Adrenal gland (tissue), 12 donors: ENCODE results near the gene DCLK2. TPM values are rescaled to one million over a fixed set of nuclear protein-coding genes. Genes with fewer than 3 reads are reported as not detected.

Source experiments
- DNase-seq, 7 donors: peaks; one replicate each; pipeline ENCODE4 v3.0.0-alpha.2; 2019 to 2020
- H3K27ac ChIP-seq, 5 donors: fragments of 200-600 bp; sonication (generic) in 4 of 5; 1 replicate in 3 of 5; 2 replicates in 2 of 5; pipeline versions ENCODE4 v1.5.1 to v1.8.0; 2016 to 2020; ENCODE audit warnings: mild to moderate bottlenecking in 1 of 5
- H3K27me3 ChIP-seq: fragments of 200-600 bp; 2 replicates; pipeline ENCODE4 v1.8.0; 2021
- H3K36me3 ChIP-seq, 2 donors: fragments of 200-600 bp; replicated peaks in 1 of 2; 1 replicate in 1 of 2; 2 replicates in 1 of 2; pipeline versions ENCODE4 v1.5.1 to v1.8.0; 2018 to 2022
- H3K4me1 ChIP-seq, 2 donors: fragments of 200-600 bp; replicated peaks in 1 of 2; 1 replicate in 1 of 2; 2 replicates in 1 of 2; pipeline versions ENCODE4 v1.5.1 to v1.8.0; 2018 to 2021
- H3K4me3 ChIP-seq, 4 donors: fragments of 200-600 bp; sonication (generic) in 3 of 4; one replicate each; pipeline ENCODE4 v1.5.1; 2016 to 2018
- H3K9me3 ChIP-seq, 3 donors: fragments of 200-600 bp; sonication (generic) in 1 of 3; replicated peaks in 1 of 3; 1 replicate in 2 of 3; 2 replicates in 1 of 3; pipeline versions ENCODE4 v1.5.1 to v1.8.0; 2016 to 2021
- POLR2A ChIP-seq, 2 donors: fragments of 450-650 bp; IDR thresholded peaks; one replicate each; pipeline ENCODE4 v1.6.1; 2017; ENCODE audit warnings: antibody characterized with exemption in 2 of 2, mild to moderate bottlenecking in 2 of 2, moderate library complexity in 1 of 2
- WGBS, 4 donors: extraction: QIAGEN DNeasy Blood & Tissue Kit in 2 of 4; methylation state at CpG; one replicate each; pipeline versions ENCODE4 v1.1.5 to v1.1.7; 2013 to 2017; 5-methylcytosine and 5-hydroxymethylcytosine counted together
- intact Hi-C, 2 donors: fragments of 100-400 bp; cut with DNase I; formaldehyde crosslinking; loops; one replicate each; pipeline versions ENCODE4 v1.14.1 to v1.15.0; 2022 to 2023
- polyA plus RNA-seq, 3 donors: library from polyadenylated mRNA; stranded (reverse); fragments of 200-250 nt in 2 of 3; fragments of 350-450 nt in 1 of 3; fragmentation: Illumina TruSeq in 1 of 3; extraction: RNeasy Lipid Tissue Mini Kit (QIAGEN cat#74804) in 1 of 3; gene quantifications; one replicate each; pipeline ENCODE4 v1.2.3, GENCODE V29; 2013 to 2014
- total RNA-seq, 9 donors: library from RNA; depleted of rRNA in 4 of 9; stranded (reverse); fragments of >200 nt in 4 of 9; fragments of 120-200 nt in 1 of 9; fragmentation: NEBNext Ultra II Directional in 1 of 9; extraction: Animal tissue kit (Norgen Biotek cat#: 25700) in 1 of 9; gene quantifications; one replicate each; pipeline versions ENCODE4 v1.1.0 to v1.2.4, GENCODE V29; 2013 to 2023
- TF ChIP-seq, protein P1 (sequence below), 6 experiments: fragments of 450-650 bp in 4 of 6; fragments of 200-600 bp in 2 of 6; sonication (generic) in 1 of 6; IDR thresholded peaks; 1 replicate in 5 of 6; 2 replicates in 1 of 6; pipeline versions ENCODE4 v1.5.1 to v1.8.0; 2016 to 2021; ENCODE audit warnings: antibody characterized with exemption in 6 of 6, mild to moderate bottlenecking in 2 of 6, moderate library complexity in 1 of 6
- donor health status: healthy with polysubstance abuse.
- donor health status: Bipolar disorder and iron deficiency.
- donor health status: DM: yes; HTN: yes; CAD: no.
- donor health status: DM: no; HTN: no; CAD: no.
- donor health status: DM: no; HTN: no; CAD: no.
- donor health status: DM: yes; HTN: yes; CAD: no.

DCLK2 gene
- total and polyA plus RNA-seq, 12 donors: 2.9 to 11.4 (median 6.3) TPM

DNA sequence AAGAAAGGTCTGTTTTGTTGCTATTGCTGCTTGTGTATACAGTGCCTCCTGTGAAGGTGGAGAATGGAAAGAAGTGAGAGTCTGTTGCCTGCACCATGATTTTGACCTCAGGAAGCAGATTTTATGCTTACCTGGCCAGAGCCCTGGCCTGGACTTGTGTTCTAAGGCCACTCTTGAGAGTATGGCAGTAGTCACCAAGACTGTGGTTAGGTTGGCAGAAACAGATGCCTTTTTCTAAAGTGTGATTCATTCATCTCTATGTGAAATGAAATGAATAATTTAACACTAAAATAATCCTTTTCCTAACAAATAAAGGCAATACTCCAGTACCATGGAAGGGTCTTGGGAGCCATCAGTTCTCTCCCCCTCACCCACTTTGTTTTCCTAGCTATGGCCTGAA, 161.8 kb downstream of the DCLK2 start:
- TF ChIP-seq POLR2A (IDR thresholded peaks at IDR 0.05): no peak
- TF ChIP-seq, protein P1, sequence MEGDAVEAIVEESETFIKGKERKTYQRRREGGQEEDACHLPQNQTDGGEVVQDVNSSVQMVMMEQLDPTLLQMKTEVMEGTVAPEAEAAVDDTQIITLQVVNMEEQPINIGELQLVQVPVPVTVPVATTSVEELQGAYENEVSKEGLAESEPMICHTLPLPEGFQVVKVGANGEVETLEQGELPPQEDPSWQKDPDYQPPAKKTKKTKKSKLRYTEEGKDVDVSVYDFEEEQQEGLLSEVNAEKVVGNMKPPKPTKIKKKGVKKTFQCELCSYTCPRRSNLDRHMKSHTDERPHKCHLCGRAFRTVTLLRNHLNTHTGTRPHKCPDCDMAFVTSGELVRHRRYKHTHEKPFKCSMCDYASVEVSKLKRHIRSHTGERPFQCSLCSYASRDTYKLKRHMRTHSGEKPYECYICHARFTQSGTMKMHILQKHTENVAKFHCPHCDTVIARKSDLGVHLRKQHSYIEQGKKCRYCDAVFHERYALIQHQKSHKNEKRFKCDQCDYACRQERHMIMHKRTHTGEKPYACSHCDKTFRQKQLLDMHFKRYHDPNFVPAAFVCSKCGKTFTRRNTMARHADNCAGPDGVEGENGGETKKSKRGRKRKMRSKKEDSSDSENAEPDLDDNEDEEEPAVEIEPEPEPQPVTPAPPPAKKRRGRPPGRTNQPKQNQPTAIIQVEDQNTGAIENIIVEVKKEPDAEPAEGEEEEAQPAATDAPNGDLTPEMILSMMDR (IDR thresholded peaks at IDR 0.05): no peak
- intact Hi-C loops: loop anchor here (10.0 kb wide), 2 partner anchors 235 to 245 kb away; no protein-coding TSS in a partner anchor
- no peak overlapping the region for H3K4me3 ChIP-seq
- peaks cover 4 to 17% of the 10 kb centered on the region in 2 donors for H3K4me1 ChIP-seq
- H3K36me3 ChIP-seq: no peaks in the 10 kb centered on the region
- no peaks in the 10 kb centered on the region for H3K27me3 ChIP-seq
- H3K27ac ChIP-seq: no peak overlapping the region
- no peak for DNase-seq
- H3K9me3 ChIP-seq: no peaks in the 10 kb centered on the region

DNA sequence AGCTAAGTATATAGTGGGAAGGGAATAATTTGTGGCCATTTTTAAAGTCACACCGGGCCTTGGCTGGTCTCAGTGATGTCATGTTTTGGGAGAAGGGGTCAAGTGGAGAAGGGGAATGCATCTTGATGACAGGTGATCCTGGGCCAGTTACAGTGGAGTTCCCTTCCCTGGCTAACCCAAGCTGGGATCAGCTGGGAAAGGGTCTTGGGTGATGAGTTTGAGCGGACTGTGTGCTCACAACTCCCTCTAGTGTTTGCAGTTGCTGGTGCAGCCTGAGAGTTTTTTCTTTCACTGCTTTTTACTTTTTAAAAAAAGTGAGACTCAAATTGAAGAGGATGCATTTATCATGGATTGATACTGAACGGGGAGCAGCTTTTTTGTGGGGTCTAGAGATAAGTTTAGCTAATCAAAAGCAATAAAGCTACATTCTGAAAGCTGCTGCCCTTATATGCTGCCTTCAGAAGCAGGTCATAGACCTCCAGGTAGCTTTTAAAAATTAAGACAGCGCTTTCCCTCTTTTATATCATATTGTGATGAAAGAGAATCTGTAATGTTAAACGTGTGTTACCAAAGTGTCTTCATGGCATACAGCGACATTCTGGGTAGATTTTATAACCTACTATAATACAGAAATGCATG, 164.7 kb downstream of the DCLK2 start:
- H3K4me3 ChIP-seq: no peak overlapping the region
- no peaks in the 10 kb centered on the region for H3K27me3 ChIP-seq
- 42 to 50% (median 44%) methylated on average over 6 of the region's 6 CpGs for WGBS, 4 donors
- intact Hi-C loops: loop anchor here (10.0 kb wide), 2 partner anchors 238 to 248 kb away; no protein-coding TSS in a partner anchor
- no peak for TF ChIP-seq POLR2A (IDR thresholded peaks at IDR 0.05)
- TF ChIP-seq, protein P1 (IDR thresholded peaks at IDR 0.05): peak; percentile 60 to 92 (median 84)
- H3K9me3 ChIP-seq: no peaks in the 10 kb centered on the region
- peak in 4 of 7 donors; percentile 29 to 61 (median 49) for DNase-seq
- no peaks in the 10 kb centered on the region for H3K4me1 ChIP-seq
- H3K27ac ChIP-seq: no peak overlapping the region
- no peaks in the 10 kb centered on the region for H3K36me3 ChIP-seq

GRCh38 chr4:150243932-150244331, 165.7 kb downstream of the DCLK2 start:
- Histone ChIP-seq H3K4me3 (no peak overlapping the region), H3K9me3 (no peaks in the 10 kb centered on the region), H3K36me3 (no peaks in the 10 kb centered on the region), H3K27ac (no peak overlapping the region), H3K27me3 (no peaks in the 10 kb centered on the region), H3K4me1 (no peaks in the 10 kb centered on the region)
- 83 to 93% (median 88%) methylated on average over 2 of the region's 2 CpGs for WGBS, 4 donors
- no peak for DNase-seq
- intact Hi-C loops: loop anchor here (10.0 kb wide), 2 partner anchors 239 to 249 kb away; no protein-coding TSS in a partner anchor
- TF ChIP-seq POLR2A (IDR thresholded peaks at IDR 0.05): no peak
- TF ChIP-seq, protein P1 (IDR thresholded peaks at IDR 0.05): no peak

GRCh38 chr4:150244600-150244999, 166.4 kb downstream of the DCLK2 start:
- Histone ChIP-seq H3K4me3 (no peak overlapping the region), H3K27ac (no peak overlapping the region), H3K9me3 (no peaks in the 10 kb centered on the region), H3K27me3 (no peaks in the 10 kb centered on the region), H3K4me1 (no peaks in the 10 kb centered on the region), H3K36me3 (no peaks in the 10 kb centered on the region)
- no peak for TF ChIP-seq POLR2A (IDR thresholded peaks at IDR 0.05)
- TF ChIP-seq, protein P1 (IDR thresholded peaks at IDR 0.05): no peak
- DNase-seq: no peak
- 58 to 83% (median 75%) methylated on average over 3 of the region's 3 CpGs for WGBS, 4 donors
- intact Hi-C loops: loop anchor here (10.0 kb wide), 2 partner anchors 240 to 250 kb away; no protein-coding TSS in a partner anchor
